NCI-H2196 treated with DMSO at 0.1 percent for 48 hours (cell line): ENCODE results near the gene UQCRHL.
"Not testable (repeated sequence)": the region's sequence is repeated elsewhere in the genome, so short reads cannot be mapped to it uniquely, and the experiment has no call there.

ENCODE experiments used
- DNase-seq: peaks from one replicate; lab custom pipeline; 2025; ENCODE audit not compliant: unreplicated experiment; lab: John Stamatoyannopoulos, UW

UQCRHL gene

DNA sequence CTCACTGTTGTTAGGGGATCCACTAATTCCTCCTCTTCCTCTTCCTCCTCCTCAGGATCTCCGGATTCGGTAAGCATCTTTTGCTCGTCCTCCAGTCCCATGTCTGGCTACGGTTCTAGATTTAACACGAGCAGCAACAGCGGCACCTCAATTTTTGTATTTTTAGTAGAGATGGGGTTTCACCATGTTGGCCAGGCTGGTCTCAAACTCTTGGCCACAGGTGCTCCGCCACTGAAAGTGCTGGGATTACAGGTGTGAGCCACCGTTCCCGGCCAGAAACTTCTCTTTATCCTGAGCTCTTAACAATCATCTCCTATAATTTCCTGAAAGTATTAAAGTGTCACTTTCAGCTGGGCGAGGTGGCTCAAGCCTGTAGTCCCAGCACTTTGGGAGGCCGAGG, at the start of gene UQCRHL:
TSS of gene UQCRHL (minus strand) at position 101 of the 400 bp plus-strand sequence. CDS start at position 101, 0 bp downstream.
- DNase-seq: not testable (repeated sequence)

DNA sequence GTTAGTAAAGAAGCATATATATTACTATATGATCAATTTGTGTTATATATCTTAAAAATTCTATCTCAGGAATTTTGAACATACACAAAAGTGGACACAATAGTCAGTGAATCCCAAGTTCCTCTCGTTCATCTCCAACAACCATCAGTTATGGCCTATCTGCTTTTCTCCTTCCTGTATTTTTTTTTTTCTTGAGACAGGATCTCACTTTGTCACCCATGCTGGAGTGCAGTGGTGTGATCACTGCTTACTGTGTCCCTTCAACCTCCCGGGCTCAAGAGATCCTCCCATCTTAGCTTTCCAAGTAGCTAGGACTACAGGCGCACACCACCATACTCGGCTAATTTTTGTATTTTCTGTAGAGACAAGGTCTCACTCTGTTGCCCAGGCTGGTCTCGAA, 49.4 kb upstream of the UQCRHL start:
- DNase-seq: no peak

DNA sequence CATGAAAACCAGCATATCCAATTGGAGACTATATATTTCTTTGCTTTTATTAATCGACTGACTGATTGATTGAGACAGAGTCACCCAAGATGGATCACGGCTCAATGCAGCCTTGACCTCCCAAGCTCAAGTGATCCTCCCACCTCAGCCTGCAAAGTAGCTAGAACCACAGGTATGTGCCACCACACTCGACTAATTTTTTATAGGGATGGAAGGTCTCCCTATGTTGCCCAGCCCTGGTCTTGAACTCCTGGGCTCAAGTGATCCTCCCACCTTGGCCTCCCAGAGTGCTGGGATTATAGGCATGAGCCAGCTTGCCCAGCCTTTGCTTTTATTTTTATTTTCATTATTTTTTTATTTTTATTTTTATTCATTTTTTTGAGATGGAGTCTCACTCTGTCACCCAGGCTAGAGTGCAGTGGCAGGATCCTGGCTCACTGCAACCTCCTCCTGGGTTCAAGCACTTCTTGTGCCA, 45.4 kb upstream of the UQCRHL start:
- no peak for DNase-seq

DNA sequence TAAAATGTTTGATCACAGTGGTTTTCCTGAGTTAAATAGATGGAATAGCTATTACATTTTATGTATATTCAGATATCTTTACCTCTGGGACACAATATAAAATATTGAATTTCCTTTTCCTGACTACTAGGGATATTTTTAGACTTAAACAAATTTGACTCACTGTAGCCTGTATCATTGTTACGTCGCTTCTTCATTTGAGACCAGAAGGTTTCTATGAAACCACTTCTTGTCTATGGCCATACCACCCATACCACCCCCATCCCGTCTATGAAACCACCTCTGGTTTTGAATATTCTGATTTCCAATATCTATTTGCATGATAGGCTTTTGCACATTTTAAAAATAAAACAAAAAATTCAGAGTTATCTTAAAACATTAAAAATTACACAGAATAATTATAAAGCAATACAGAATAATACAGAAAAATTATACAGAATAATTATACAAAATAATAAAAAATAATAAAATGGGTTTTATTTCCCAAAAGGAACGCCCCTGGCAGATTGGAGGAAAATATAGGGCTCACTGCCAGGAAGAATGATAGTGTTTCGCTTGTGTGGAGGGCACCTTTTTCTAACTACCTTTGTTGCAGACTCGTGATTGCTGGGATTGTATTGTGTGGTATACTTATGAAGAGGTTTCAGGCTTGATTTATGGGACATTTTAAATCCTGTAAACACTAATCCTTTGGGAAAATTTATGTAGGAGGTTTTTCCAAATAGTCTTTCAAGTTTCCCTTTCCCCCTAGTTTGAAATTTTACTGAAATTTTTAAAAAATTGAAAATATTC, 44.8 kb upstream of the UQCRHL start:
- DNase-seq: no peak

DNA sequence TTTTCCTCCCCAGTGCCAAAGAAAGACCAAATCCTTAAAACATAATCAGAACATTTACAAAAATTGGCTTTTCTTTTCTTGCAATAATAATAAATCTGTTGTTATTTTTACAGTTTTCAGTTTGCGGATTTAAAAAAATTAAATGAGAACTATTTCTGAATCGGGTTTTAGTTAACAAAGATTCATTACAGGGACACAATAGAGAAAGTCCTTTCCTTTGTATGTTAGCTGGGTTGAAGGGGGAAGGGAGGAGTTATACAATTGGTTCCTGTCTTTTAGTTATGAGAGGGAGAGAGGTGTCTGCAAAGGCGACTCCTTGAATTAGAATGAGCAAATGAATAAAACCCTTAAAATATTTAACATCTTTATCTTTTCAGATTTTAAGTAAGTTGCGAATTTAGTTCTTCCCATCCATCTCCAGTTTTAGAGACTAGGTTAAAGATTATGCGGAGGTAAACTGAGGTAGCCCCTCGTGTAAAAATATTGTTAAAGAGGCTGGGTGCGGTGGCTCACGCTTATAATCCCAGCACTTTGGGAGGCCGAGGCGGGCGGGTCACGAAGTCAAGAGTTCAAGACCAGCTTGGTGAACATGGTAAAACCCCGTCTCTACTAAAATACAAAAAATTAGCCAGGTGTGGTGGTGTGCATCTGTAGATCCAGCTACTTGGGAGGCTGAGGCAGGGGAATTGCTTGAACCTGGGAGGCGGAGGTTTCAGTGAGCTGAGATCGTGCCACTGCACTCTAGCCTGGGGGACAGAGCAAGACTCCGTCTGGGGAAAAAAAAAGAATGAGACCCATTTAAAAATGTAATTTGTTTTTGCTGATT, 44.0 kb upstream of the UQCRHL start:
- no peak for DNase-seq

DNA sequence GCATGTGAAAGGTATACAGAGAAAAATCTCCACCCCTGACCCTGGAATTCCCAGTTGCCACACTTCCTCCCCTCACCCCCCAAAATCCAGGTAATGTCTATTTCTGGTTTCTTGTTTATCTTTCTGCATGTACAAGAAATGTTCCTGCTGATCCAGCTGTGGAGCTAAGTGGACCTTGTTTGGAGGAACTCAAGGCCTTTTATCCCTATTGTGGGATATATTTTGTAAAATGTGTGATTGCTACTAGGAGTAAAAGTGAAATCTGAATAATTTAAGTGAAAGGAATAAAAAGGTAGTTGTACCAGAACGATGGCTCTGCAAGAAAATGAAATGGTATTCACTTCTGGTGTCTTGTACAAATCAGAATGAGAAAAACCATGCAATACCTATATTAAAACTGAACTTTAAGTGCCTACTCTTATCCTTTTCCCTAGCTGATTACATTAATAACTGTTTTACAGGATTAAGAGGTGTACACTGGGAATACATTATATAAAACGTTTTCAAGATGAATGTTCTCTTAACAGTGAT, 43.1 kb upstream of the UQCRHL start:
- DNase-seq: no peak

DNA sequence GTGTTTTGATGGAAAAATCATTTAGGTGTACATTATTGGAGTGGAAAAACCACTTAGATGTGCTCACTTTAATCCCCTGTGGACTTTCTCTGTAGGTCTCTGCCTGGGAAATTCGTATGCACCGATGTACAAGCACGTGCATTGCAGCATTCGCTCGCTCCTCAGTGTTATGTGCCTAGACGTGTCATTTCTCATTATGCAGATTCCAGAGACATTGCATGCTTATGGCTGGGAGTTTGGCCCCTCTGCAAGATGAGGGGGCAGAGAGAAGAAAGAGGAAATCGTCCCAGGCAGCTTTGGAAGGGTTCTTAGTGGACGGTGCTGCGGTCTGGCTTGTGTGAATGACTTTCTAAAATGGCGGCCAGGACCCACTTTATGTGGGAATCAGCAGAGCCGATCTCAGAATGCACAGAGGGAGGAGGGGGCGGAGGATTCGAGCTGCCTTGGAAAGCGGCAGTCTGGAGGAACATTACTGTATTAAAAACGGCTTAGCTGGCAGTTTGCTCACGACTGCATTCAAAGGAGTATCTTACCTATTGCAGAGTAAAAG, 42.4 kb upstream of the UQCRHL start:
- DNase-seq: peak; percentile 67

DNA sequence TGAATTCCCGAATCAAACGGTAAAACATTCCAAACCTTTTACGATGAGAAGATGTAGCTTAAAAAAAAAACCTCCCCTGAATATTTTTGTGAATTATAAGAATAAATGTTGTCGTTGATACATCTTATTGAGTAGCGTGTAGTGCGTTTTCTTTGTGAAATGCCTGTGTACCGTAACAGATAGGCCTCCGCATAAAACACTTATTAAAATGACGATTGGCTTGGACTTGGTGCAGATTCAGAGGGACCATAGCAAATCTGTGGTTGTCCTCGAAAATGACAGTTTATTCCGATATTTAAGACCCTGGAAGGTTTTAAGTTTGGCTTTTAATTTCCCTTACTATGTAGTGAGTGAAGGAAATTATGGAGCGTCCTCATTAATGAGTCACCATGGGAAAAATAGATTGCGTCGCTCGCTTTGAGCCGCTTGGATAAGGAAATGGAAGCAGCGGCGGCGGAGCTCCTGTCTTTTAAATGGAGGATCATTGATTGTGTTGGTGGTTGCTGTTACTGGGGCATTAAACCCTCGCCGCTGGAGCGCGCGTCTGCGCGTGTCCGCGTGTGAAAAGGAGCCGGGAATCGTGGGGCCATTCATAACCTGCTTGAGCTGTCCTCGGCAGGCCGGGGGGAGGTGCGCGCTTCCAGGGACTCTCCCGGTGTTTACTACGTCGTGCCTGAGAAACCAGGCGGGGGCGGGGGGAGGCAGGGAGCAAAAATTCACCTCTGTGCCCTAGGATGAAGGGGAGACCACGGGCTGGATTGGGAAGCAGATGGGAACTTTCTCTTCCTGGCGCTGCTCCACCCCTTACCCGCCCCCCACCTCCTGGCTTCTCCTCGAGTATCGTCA, 41.7 kb upstream of the UQCRHL start:
- DNase-seq: peak; percentile 85

DNA sequence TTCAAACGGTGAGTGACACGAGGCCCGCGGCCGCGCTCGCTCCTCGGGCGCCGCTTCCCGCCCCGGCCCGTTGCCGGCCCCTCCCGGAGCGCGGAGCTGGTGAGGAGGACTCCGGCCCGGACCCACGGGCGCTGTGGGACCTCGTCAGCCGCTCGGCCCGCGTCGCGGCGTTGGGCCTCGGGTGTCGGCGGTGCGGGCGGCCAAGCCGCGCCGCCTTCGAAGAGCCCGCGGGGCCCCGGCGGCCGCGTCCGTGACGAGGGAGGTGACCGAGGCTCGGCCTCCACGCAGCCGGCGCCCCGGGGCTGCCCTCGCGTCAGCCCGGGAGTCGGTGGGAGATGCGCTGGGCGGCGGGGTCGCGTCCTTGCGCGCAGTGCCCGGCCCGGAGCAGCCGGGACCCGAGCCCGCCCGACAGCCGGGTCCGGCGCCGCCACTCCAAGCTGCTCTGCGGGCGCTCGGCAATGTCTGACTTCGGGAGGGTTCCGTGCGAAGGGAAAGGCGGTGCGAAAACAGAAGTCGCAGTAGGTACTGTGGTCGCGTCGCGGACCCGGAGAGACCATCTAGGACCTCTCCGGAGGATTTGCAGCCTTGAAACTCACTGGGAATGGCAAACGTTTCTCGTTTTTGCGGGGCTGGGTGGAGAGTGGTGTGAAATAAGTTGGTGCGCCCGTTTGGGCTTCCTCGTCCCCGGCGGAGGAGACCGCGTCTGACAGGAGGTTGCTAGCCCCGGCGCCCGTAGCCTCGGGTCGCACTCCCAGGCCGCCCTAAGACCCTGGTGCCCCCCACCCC, 40.9 kb upstream of the UQCRHL start:
- no peak for DNase-seq

DNA sequence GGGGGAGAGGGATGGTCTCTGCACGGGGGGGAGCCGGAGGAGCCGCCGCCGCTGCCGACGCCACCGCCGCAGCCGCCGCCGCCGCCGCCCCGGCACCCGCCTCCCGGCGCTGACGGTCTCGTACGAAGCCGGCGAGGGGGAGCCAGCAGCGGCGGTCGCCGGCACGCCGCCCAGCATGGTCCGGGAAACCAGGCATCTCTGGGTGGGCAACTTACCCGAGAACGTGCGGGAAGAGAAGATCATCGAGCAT, 40.4 kb upstream of the UQCRHL start:
- no peak for DNase-seq

DNA sequence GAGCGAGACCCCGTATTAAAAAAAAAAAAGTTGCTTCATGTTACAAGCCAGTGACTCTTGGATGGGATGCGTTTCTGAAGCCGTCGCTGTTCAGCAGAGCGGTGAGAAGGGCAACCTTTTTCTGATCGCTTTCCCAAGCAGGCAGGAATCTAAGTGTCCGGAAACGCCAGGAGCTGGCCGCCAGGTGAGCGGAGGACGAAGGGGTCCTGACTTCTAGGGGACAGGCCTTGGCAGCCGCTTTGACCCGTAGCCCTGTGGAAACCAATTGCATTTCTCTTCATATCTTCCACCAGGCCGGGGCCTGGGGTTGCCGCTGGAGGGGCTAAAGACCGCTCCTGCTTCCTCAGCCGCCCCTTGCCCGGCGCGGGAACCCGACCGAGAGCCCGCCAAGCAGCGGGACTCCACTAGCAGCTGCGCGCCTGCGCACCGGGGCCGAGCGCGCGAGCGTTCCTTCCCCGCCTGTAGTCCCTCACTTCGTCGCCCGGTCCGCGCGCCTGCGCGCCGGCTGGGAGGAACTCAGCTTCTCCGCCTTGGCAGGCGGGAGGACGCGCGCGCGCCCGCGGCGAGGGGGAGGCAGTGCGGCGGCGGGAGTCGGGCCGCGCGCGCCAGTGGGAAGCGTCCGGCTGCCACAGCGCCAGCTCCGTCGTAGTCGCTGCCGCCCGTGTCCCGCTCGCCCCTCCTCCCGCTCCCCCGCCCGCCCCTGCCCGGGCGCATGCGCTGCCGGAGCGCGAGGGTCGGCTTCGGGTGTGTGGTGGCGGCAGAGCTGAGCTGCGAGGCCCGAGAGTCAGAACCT, 39.8 kb upstream of the UQCRHL start, which contains the start of gene SPEN:
TSS of gene SPEN (plus strand) at position 608 of the 793 bp plus-strand sequence. CDS start 361 bp downstream, outside the sequence.
- peak; percentile 92 for DNase-seq

DNA sequence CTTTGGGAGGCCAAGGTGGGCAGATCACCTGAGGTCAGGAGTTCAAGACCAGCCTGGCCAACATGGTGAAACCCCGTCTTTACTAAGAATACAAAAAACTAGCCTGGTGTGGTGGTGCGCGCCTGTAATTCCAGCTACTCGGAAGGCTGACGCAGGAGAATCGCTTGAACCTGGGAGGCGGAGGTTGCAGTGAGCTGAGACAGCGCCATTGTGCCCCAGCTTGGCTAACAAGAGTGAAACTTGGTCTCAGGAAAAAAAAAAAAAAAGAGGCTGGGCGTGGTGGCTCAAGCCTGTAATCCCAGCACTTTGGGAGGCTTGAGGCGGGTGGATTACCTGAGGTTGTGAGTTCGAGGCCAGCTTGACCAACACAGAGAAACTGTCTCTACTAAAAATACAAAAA, 38.6 kb upstream of the UQCRHL start:
- not testable (repeated sequence) for DNase-seq

DNA sequence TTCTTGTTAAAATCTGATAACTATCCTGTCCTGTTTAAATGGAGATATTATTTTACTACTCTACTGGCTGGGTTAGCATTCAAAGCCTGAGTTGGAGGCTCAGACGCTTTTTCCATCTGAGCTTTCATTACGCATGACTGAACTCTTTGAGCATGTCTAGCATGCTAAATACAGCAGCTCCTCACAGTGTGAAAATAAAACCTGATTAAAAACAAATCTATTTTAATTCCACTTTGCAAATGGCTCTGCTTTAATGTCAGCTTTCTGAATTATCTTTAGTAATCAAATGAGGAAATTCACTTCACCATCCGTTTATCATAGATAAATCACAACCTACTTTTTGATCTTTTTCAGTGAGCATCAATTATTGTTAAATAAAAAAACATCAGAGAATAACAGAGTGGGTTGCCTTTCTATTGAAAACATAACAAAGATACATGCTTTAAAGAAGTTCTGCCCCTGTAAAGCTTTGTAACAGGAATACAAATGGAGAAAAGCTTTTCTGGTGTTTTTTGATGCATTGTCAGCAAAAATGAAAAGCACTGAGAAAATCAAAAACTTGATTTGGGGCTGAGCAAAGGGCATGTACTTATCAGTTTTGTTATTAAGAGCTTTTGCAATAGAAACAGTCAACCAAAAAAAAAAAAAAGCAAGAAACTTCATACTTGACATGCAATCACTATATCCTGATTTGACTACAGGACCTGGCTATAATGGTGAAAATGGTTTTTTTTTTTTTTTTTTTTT, 36.5 kb upstream of the UQCRHL start:
- DNase-seq: no peak

DNA sequence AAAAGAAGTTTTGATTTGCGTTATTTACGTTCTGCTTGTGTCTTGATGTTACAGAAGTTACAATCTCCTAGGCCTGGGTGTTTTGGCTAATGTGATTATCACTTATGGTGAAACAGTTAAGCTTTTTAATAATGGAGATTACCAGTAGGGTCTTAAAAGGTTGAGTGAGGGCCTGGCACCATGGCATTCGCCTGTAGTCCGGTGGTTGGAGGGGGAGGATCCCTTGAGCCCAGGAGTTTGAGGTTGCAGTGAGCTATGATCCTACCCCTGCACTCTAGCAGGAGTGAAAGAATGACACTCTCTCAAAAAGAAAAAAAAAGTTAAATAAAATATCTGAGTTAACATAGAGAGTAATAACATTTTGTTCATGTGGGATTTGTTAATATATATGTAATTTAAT, 31.3 kb upstream of the UQCRHL start:
- DNase-seq: no peak

DNA sequence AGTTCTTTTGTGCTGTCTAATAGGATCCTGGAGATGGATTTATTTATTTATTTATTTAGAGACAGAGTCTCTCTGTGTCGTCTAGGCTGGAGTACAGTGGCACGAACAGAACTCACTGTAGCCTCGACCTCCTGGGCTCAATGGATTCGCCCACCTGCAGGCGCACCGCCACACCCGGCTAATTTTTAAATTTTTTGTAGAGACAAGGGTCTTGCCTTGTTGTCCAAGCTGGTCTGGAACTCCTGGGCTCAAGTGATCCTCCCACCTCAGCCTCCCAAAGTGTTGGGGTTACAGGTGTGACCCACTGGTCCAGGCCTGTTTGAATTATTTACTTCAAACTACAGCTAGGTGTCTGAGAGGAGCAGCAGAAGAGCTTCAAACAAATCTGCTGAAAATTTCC, 30.5 kb upstream of the UQCRHL start:
- DNase-seq: no peak

DNA sequence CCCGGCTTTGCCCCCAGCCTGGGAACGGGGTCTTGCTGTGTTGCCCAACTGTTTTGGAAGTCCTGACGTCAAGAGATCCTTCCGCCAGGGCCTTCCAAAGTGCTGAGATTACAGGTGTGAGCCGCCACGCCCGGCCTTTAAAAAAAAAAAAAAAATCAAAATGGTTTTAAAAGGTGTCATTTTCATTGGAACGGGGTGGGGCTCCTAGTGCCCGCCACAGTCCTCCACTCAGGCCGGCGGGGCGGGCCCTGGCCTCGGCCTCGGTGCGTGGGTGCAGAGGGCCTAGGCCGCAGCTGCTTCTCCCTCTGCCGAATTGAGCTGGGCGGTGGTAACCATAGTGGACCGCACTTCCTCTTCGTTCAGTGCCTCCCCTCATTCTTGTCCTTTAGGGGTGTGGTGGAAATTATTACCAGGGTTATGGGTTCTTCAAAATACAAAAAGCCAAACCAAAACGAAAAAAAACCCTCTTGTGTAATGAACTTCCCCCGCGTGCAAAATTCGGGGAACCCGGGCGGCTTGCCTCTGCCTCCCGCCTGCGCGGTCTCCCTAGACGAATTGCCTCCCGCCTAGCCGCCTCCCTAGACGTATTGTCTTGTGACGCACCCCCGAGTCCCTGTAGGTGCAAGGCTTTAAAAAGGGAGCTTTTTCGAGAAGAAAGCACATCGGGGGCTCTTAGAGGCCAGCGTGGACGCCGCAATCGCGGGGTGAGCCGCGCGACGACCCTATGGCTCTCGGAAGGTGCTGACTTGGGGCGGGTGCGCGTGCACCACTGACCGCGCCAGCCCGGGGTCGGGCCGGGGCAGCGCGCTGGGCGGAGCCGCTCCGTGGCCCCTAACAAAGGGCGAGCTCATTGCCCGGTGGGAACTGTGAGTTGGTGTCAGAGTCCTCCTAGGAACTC, 29.6 kb upstream of the UQCRHL start:
- DNase-seq: no peak

DNA sequence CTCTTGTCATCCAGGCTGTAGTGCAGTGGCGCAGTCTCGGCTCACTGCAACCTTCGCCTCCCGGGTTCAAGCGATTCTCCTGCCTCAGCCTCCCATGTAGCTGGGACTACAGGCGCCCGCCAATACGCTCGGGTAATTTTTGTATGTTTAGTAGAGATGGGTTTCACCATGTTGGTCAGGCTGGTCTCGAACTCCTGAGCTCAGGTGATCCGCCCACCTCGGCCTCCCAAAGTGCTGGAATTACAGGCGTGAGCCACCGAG, 29.0 kb upstream of the UQCRHL start:
- not testable (repeated sequence) for DNase-seq
